Measurements from ENCODE around the gene TPST1.

GRCh38 chr7:66399566-66399965 lies 194.4 kb downstream of the TPST1 start:
- no peak for TF ChIP-seq EZH2 (IDR thresholded peaks at IDR 0.05; ENCODE audit: insufficient read depth, low read length)
- TF ChIP-seq CTCF (IDR thresholded peaks at IDR 0.05; ENCODE audit: insufficient read depth, low read depth, low read length) = no peak

All from astrocyte (in vitro differentiated cells and primary cell).